Measurements from ENCODE around the gene DUS1L.

DUS1L gene

DNA sequence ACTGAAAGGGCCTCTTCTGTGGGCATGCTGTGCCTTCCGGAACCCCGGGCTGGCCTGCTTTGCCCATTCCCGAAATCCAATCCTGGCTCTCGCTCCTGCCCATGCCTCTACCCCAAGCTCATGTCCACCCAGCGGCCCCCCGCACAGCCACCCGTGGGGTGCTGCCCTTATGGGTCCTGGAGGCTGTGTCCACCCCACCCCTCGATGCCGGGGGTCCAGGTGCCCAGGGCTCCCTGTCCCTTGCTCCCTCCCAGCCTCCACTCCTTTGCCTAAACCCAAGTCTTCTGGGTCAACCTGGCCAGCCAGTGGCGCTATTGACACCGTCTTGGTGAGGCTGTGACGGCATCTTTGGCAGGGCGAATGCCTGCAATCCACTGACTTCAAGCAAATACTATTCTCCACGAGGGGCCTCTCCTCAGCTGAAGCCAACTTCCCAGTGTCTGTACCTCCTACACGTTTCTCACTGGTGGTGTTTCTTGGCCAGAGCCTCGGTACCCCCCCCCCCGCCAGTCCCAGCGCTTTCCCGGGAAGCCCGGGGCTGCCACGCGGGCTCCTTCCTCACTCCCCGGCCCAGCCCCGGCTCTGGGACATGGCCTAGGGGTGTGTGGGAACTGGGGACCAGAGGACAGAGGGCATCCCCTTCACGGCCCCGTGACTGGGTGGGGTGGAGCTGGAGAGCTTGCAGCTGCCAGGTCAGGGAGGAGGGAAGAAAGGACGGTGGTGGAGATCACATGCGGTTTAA, 12.2 kb upstream of the DUS1L start:
- H3K4me3 ChIP-seq (ENCODE audit: low read depth, low read length): no peak overlapping the region

DNA sequence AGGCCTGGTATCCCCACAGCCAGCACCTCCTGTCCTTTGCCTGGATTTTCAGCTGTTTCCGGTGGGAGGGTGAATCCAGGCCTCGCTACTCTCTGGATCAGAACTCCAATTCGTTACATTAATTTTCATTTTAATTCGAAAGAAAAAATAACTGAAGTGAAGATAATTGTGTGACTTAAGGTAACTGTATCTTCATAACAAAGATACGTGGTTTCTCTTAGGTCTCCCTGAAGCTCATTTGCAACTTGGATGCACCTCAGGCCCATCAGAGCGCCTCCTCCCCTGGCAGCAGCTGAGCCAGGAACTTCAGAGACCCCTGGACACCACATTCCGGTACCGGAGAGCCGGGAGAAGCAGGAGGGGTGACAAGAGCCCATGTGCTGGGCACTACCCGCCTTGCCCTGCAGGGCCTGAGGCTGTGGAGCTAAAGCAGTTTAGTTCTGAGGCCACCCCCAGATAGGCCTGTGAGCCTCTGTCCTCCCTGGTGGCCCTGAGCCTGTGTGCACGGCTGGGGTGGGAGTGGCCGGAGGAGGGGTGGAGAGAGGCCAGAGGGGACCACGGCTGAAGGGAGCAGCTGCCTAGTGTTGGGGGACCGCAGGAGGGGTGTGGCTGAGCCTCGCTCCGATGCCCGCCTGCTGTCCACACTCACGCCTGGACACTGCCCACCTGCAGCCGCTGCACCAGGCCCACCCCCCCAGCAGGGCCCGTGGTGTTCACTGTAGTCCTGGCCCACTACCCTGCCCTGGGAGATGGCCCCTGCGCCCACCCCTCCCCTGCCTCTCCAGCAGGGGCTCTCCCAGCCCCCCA, 11.4 kb upstream of the DUS1L start:
- no peak overlapping the region for H3K4me3 ChIP-seq (ENCODE audit: low read depth, low read length)

DNA sequence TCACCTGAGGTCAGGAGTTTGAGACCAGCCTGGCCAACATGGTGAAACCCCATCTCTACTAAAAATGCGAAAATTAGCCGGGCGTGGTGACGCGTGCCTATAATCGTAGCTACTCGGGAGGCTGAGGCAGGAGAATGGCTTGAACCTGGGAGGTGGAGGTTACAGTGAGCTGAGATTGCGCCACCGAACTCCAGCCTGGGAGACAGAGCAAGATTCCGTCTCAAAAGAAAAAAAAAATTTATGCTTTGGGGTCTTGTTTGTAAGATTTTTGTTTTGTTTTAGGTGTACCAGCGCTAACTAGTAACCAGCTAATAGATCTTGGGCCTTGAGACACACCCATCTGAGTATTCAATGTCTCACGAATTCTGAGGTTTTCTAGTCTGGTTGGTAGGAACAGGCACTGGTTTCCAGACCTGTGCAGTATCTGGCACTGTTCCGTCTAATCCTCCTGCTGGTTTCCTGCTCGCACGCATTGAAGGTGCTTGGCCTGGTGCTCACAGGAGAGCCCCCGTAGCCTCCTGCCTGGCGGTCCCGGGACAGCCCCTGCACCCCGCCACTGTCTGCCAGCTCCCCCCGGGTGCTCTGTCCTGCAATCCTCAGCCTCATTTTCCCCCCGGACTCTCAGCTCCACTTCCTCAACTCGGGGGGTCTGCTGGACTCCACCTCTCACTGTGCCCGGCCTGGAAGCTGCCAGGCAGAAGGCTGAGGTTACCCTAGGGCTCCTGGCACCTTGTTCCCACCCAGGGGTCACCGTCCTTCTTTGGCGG, 10.6 kb upstream of the DUS1L start:
- no peak overlapping the region for H3K4me3 ChIP-seq (ENCODE audit: low read depth, low read length)

DNA sequence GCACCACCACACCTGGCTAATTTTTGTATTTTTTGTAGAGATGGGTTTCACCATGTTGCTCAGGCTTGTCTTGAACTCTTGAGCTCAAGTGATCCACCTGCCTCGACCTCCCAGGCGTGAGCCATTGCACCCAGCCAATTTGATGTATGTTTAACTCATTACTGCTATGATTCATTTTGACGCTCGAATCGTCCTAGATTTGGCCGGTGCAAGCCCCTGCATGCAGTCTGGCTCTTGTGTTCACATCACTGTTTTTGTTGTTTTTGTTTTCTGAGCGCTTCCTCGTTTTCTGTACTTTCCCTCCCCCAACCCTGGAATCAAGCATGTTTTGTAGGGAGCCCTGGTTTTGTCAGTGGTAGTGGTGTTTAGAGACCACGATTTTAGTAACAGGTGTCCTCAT, 7.8 kb upstream of the DUS1L start:
- no peak overlapping the region for H3K4me3 ChIP-seq (ENCODE audit: low read depth, low read length)

DNA sequence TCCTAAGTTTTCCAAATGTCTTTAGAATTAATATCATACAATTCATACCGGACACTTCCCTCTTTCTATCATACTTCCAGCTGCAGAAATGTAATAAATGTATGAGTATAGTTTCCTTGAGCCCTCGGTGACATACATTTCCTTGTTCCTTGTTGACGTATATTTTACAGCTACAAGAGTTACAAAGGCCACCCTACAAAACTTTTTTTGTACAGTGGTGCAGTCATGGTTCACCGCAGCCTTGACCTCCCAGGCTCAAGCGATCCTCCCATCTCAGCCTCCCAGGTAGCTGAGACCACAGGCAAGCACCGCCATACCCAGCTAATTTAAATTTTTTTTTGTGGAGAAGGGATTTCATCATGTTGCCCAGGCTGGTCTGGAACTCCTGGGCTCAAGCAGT, 7.2 kb upstream of the DUS1L start:
- no peak overlapping the region for H3K4me3 ChIP-seq (ENCODE audit: low read depth, low read length)

DNA sequence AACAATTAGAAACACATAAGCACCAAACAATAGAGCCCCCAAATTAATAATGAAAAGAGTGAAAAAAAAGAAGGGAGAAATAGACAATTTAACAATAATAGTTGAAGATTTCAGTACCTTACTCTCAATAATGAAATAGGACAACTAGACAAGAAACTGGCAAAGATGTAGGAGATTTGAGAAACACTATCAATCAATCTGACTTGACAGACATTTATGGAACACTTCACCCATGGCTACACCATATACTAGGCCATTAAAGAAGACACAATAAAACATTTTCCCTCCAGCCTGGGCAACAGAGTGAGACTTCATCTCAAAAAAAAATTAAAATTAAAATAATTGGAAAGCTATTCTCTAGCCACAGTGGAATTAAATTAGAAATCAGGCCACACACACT, 5.0 kb upstream of the DUS1L start:
- no peak overlapping the region for H3K4me3 ChIP-seq (ENCODE audit: low read depth, low read length)

DNA sequence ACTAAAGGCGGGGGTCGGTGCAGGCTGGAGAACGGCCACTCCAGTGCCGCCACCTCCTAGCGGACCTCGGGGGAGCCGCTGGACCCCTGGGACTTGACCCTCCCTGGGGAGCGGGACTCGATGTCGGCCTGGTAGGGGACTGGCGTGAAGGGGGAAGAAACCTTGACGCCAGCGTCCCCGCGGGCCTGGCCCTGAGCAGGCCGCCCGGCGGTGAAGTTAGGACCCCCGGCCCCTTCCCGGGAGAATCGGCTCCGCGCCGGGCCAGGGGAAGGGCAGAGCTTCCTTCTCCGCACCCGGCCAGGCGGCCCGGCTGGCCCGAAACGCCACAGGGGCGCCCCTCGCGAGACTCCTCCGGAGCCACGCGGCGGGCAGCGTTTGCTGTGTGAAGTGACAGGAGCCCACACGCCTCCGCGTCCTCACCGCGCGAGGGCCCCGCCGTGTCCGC, 389 bp downstream of the DUS1L start:
- H3K4me3 ChIP-seq (ENCODE audit: low read depth, low read length): peak overlapping the region; percentile 72

DNA sequence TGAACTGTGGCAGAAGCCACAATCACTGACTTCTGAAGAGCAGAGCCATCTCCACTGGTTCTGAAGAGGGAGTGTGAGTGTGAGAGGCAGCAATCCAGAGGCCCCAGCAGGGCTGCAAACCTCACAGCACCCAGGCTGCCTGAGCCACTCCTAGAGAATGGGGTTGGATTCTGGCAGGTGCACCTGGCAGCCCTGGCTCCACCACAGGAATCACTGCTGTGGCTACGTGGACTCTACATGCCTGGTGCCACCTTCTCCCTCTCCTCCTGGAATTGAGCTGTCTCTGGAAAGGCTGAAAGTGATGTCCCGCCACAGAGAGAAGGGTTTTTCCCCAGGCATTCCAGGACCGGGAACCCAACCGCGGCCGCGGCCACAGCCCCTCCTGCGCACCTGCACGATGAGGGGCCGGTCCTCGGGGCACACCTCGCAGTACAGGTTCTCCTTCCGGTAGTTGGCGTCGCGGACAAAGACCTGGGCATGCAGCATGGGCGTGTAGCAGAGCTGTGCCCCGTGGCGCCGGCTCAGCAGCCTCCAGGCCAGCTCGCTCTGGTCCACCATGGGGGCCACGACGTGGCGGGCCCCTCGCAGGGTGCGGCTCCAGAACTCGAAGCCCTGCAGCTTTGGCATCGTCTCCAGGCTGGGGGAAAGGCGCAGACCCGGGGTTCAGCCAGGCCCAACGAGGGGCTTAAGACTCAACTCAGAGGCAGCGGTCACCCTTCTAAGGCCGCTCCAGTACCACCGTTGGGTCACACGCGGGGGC, 991 bp downstream of the DUS1L start:
- peak overlapping the region; percentile 72 for H3K4me3 ChIP-seq (ENCODE audit: low read depth, low read length)

DNA sequence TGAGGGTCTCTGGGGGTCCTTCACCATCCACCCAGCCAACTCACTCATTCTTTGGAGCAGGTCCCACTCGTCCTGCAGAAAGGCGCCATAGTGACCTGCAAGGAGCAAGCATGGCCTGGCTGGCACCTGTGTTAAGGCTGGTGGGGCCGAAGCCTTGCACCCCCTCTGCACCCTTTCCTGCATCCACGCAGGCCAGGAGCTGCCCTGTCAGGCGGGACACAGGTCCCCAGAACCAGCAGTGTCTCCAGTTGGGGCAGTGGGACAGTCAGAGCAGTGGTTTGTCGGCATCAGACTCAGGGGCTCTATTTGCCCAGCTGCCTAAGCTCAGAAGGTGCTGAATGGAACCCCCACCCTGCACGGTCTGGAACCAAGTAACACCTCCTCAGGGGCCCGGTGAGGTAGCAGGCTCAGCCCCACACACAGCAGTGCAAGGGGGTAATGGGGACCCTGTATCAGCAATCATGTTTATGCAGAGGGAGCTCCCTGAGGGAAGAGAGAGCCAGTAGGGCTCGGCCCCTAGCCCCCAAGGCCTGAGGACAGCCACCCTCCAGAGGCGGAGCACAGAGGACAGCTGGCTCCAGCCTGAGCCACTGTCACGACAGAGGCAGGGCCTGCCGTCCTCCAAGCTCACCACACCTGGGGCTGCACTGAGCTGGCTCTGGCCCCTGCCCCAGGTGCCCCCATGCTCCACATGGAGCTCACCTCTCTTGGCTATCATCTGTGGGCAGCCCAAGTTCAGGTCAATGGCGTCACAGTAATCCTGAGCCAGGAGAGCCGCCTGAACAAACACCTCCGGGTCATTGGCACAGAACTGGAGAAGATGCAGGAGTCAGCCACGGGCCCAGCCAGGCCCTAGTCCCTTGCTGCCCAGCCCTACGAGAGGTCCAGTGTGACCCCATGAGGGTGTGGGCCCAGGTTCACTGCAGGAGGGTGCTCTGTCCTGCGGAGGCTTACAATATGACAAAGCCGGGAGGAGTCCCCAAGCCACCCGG, 1.9 kb downstream of the DUS1L start:
- H3K4me3 ChIP-seq (ENCODE audit: low read depth, low read length): no peak overlapping the region

DNA sequence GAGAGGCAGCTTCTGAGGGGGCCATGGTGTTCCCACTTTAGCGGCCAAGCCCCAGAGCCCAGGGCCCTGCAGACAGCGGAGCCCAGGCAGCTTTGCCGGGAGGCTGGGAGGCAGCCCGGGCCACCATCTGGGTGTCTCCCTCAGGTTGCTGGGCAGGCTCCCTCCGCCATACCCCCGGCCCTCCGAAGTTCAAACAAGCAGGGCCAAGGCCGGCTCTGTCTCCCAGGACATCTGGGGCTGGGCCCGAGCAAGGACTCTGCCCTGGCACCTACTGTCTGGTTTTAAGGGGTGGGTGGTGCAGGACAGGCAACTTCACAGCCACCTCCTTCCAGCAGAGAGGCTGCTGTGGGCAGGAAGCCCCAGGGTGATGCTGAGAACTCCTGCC, 2.6 kb downstream of the DUS1L start:
- no peak overlapping the region for H3K4me3 ChIP-seq (ENCODE audit: low read depth, low read length)

DNA sequence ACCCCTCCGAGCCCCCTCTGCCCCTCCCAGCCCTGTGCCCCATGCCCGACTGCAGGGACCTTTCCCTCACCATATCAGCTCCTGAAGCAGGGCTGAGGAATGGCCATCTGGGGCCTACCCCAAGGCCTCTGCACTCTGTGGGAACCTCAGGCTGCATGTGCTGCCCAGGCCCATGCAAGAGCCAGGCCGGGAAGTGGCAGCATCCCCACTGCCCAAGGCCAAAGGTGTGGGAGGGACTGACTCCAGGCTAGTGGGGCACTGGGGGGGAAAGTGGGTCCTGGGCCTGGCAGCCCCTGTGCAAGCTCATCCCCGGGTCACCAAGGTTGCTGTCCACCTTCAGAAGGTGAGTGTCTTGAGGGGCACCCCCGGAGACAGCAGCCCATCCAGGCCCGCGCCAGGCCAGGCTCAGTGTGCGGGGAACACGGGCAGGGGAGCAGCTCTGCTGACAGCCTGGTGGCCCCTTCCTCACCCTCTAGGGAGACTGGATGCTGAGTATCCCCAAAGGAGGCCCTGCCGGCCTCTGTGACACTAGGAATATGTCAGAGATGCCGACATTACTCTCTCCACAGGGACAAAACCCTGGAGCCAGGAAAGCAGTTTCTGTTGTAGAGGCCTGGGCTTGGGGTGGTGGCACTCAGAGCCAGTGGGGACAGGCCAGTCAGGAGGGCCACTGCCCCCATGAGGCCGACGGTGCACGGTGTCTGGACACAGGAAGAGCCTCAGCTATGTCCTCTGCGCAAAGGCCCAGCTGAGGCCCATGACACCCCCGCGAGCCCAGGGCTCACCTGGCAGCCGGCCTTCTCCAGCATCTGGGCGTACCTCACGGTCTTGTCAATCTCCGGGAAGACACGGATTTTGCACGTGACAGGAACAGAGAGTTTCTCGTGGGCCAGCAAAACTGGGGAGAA, 3.3 kb downstream of the DUS1L start:
- H3K4me3 ChIP-seq (ENCODE audit: low read depth, low read length): no peak overlapping the region

DNA sequence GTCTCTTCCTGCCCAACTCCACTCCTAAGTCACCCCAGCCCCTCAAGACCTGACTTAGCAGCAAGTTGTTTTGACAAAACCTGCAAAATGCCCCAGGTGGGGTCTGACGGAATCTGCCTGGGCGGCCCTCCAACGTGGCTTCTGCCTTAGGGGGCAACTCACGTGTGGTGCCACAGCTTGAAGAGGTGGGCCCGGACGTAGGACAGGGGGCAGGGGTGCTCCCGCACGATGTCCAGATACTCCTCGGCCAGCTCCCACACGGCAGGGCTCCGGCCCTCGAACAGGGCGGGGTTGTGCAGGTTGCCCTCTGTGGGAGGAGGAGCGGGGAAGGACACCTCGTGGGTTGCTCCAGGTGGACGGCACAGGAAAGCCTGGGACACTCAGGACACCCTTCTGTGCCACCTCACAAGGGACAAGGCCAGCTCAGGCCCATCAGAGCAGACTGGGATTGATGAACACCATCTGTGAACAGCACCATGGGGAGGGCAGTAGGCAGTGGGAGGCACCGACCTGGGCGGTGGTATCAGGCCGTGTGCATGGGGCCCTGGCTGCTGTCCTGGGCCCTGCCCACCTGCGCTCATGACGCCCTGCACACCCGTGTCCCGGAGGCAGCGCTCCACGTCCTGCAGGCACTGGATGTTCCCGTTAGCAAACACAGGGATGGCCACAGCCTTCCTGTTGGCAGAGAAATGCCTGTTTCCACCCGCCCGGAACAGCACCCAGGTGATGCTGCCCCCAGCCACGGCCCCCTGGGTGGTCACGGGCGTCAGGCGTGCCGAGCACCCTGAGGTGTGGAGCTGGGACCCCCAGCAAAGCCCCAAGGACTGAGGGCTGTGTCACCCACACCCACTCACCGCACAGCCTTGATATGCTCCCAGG, 4.3 kb downstream of the DUS1L start:
- H3K4me3 ChIP-seq (ENCODE audit: low read depth, low read length): no peak overlapping the region

DNA sequence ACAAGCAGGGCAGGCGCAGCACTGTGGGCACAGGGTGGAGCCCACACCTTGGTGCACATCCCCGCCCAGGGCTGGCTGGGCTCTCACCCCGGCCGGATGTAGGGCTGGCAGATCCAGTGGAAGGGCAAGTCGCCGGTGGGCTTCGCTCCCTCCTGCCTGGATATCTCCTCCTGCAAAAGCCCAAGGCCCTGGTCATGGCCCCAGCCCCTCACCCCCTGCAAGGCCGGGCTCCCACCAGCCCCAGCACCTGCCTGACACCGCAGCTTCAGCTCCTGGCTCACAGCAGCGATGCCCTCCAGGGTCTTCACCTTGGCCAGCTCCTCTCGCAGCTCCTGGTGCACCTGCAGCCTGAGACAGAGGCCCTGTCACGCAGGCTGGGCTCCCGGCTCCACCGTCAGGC, 5.0 kb downstream of the DUS1L start:
- no peak overlapping the region for H3K4me3 ChIP-seq (ENCODE audit: low read depth, low read length)

DNA sequence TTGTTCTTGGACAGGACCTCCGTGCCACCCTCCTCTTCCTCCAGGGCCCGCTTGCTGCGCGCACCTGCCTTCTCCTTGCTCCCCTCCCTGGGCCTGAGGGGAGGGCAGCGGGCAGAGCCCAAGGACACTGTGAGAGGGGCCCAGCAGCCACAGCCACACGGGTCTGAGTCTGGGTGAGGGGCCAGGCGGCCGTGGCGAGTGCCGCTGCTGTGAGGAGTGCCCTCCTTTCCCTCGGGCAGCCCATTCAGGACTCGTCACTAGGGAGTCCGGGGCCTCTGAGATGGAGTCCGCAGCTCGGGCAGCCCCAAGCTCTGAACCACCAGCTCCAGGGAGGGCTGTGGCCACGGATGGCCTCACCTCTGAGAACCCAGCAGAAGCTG, 5.6 kb downstream of the DUS1L start:
- no peak overlapping the region for H3K4me3 ChIP-seq (ENCODE audit: low read depth, low read length)

DNA sequence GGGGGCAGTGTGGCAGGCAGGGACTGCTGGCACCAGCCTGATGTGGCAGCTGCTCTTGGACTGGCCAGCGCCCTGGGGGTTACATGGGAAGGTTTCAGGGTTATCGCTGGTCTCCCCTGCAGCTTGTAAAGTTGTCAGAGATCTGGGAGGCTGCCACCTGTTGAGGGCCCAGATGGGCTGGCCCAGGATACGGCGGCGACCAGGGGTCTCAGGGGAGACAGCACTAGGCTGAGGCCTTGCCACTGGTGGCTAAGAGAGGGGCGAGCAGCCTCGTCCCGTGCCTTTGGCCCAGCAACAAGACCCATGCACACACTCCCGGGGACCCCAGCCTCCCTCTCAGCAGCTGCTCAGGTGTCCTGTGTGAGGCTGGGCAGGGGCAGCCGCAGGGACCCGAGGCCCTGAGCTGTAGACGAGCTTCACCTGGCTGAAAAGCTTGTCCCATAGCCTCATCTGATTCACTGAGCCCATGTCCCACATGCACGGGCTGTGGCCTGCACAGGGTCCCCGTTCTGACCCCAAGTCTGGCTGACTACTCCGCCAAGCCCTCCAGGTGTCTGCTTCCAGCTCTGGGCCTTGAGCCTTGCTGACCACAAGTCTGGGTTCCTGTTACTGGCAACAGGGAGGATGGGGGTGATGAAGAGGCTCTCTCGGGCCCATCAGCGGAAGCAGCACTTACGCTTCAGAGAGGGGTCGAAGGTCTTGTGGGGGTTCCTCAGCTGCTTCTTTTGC, 6.2 kb downstream of the DUS1L start:
- no peak overlapping the region for H3K4me3 ChIP-seq (ENCODE audit: low read depth, low read length)

DNA sequence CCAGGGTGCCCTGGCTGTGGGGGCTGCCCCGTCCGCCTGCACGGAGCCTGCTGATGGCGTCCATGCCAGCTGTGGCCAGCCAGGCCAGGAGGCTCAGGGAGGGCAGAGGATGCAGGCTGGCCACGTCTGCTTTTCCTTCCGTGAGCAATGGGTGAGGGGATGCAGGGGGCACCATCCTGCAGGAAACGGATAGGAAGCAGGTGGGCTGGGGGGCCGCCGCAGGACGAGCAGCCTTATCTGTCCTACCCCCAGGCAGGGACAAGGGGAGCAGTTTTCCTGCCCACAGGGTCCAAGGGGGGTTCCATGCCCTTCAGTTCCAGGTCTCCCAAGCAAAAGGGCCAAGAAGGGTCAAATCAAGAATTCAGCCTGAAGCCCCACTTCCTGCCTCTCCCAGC, 6.8 kb downstream of the DUS1L start:
- no peak overlapping the region for H3K4me3 ChIP-seq (ENCODE audit: low read depth, low read length)

DNA sequence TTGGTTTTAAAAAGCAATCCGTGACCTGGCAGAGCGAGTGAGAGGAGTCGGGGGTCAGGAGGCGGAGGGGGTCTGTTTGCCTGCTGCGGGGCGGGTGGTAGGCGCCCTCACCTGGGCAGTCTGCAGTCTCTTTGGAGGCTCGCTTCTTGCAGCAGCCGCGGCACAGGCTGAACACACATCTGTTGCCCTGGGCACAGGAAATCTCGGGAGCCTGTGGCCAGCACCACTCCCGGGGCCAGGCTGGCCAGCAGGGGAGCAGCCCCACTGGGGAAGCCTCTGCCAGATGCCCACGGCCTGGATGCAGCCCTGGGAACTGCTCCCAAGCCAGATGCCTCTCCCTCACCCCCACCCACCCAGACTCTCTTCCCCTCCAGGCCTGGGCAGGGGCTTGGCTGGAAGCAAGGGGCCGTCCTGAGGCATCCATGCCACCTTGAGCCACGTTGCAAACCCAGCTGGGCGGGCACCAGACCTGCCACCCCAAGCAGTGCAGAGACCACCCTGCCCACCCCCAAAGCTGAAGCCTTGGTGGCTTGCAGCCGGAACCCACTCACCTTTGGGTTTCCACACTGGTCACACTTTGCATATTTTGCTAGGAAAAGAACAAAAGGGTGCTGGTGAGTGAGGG, 7.3 kb downstream of the DUS1L start:
- H3K4me3 ChIP-seq (ENCODE audit: low read depth, low read length): no peak overlapping the region

All from iPS-11a (cell line).